MCF 10A (cell line): ENCODE data around the gene NRIP3. TPM values are rescaled to one million over a fixed set of nuclear protein-coding genes. Genes with fewer than 3 reads are reported as not detected.

ENCODE experiments used
- BruUV-seq: library from RNA; stranded (reverse); fragments of 400-500 nt; replicated peaks from 2 replicates; lab custom pipeline; 2021; lab: Mats Ljungman, UMichigan
- CTCF ChIA-PET: fragments of 300-600 bp; sonication (Branson Sonifier 250); formaldehyde crosslinking; extraction: SDS; loops from one replicate; lab custom pipeline; 2021; ENCODE audit warnings: antibody characterized with exemption, inconsistent platforms; lab: Yijun Ruan, JAX
- POLR2A ChIA-PET: fragments of 300-600, 350-650 bp; sonication (Branson Sonifier 250); formaldehyde crosslinking; extraction: SDS; loops from one replicate; lab custom pipeline; 2020; ENCODE audit warnings: antibody characterized with exemption, inconsistent platforms; lab: Yijun Ruan, JAX
- DNase-seq: peaks from one replicate; pipeline ENCODE4 v3.0.0-alpha.2; 2018; ENCODE audit not compliant: unreplicated experiment
- H3K27ac Mint-ChIP-seq: one replicate; pipeline ENCODE4 v1.8.0; 2022; ENCODE audit warnings: mild to moderate bottlenecking, low read depth, mixed read lengths; ENCODE audit not compliant: unreplicated experiment
- H3K27me3 Mint-ChIP-seq: one replicate; pipeline ENCODE4 v1.8.0; 2022; ENCODE audit warnings: mixed read lengths; ENCODE audit not compliant: insufficient read depth, unreplicated experiment
- H3K36me3 Mint-ChIP-seq: one replicate; pipeline ENCODE4 v1.8.0; 2022; ENCODE audit warnings: mild to moderate bottlenecking, moderate library complexity, mixed read lengths; ENCODE audit not compliant: insufficient read depth, unreplicated experiment
- H3K4me1 Mint-ChIP-seq: one replicate; pipeline ENCODE4 v1.8.0; 2022; ENCODE audit warnings: mixed read lengths; ENCODE audit not compliant: insufficient read depth, unreplicated experiment
- H3K4me3 Mint-ChIP-seq: one replicate; pipeline ENCODE4 v1.8.0; 2022; ENCODE audit warnings: mild to moderate bottlenecking, moderate library complexity, mixed read lengths; ENCODE audit not compliant: unreplicated experiment
- H3K9me3 Mint-ChIP-seq: one replicate; pipeline ENCODE4 v1.8.0; 2022; ENCODE audit warnings: mixed read lengths; ENCODE audit not compliant: unreplicated experiment
- intact Hi-C: fragments of 100-400 bp; cut with micrococcal nuclease; formaldehyde crosslinking; loops from 2 replicates; pipeline ENCODE4 v1.14.1; 2022
- total RNA-seq: library from RNA; stranded (reverse); gene quantifications from 2 replicates; pipeline ENCODE4 v1.2.3, GENCODE V29; 2022
- TF ChIP-seq, protein P1 (sequence below): fragments of 200-600 bp; IDR thresholded peaks from one replicate; pipeline ENCODE4 v1.8.0; 2022; ENCODE audit warnings: antibody characterized with exemption, mild to moderate bottlenecking; ENCODE audit not compliant: unreplicated experiment

Gene NRIP3
- total RNA-seq, 1 experiment from 2014 or later: 0.19 TPM

DNA sequence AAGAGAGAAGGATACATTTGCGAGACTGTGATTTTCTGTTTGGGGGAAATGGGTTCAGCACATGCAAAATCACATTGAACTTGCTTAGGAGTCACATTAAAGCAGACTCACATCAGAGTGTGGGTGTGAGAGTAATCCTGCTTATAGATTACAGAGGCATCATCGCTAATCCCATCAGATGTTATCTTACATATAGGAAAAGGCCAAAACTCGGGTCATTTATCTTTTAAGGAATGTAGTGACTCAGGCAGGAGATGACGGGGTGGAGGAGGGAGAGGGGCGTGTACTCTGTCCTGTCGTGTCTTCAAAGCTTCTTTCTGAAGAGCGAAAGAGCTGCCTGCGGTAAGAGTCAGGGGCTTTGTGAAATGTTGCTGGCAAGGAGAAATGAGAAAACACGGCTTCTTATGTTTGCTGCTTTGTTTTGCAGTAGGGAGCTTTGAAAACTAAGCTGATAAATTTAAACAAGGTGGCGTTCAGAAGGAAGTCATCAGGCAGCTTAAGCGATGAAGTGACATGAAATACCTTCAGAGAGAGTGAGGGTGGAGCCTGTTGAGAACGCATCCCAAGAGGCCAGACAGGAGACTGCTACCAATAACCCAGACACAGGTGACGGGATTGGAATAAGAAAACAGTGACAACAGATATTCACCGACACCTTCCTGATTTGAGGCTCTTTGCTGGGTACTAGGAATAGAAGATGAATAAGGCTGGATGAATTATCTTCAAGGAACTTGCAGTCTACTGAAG, 68.9 kb downstream of the NRIP3 start:
- ChIA-PET CTCF (interaction anchor here (0.6 to 1.7 kb wide), 6 partner anchors 11 to 247 kb away, joined by 3 to 7 read pairs (median 3); no protein-coding TSS in a partner anchor), POLR2A (interaction anchor here (0.6 to 1.4 kb wide), 4 partner anchors 22 to 1297 kb away, joined by 3 to 4 read pairs (median 3); partner anchors contain the start of gene TMEM9B)
- DNase-seq: peak; percentile 49
- peaks cover 14% of the 10 kb centered on the region for H3K4me1 Mint-ChIP-seq
- no TSS peak for BruUV-seq
- no peaks in the 10 kb centered on the region for H3K9me3 Mint-ChIP-seq
- no peaks in the 10 kb centered on the region for H3K36me3 Mint-ChIP-seq
- TF ChIP-seq, protein P1, sequence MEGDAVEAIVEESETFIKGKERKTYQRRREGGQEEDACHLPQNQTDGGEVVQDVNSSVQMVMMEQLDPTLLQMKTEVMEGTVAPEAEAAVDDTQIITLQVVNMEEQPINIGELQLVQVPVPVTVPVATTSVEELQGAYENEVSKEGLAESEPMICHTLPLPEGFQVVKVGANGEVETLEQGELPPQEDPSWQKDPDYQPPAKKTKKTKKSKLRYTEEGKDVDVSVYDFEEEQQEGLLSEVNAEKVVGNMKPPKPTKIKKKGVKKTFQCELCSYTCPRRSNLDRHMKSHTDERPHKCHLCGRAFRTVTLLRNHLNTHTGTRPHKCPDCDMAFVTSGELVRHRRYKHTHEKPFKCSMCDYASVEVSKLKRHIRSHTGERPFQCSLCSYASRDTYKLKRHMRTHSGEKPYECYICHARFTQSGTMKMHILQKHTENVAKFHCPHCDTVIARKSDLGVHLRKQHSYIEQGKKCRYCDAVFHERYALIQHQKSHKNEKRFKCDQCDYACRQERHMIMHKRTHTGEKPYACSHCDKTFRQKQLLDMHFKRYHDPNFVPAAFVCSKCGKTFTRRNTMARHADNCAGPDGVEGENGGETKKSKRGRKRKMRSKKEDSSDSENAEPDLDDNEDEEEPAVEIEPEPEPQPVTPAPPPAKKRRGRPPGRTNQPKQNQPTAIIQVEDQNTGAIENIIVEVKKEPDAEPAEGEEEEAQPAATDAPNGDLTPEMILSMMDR: no peak
- H3K4me3 Mint-ChIP-seq: peak overlapping the region; percentile 58
- peak overlapping the region; percentile 76 for H3K27ac Mint-ChIP-seq
- no peaks in the 10 kb centered on the region for H3K27me3 Mint-ChIP-seq
- intact Hi-C loops: no loop called here

DNA sequence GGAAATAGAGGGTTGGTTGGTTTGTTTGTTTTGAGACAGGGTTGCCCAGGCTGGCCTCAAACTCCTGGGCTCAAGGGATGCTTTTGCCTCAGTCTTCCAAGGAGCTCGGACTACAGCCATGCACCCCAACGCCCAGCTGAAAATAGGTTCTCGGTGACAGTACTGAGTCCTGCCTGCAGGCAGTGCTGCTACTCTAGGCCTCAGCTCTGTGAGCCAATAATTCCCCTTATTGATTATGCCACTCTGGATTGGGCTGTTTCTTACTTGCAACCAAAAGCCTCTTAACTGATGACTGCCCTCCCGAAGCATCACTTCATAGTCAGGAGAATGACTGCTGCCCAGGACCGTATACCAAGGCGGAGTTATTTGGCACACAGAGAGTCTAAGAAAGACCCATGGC, 69.9 kb downstream of the NRIP3 start:
- POLR2A ChIA-PET: interaction anchor here (1.4 kb wide), 1 partner anchor 30 kb away, joined by 4 read pairs; the partner anchor contains the start of gene TMEM9B
- intact Hi-C loops: no loop called here
- CTCF ChIA-PET: interaction anchor here (0.6 to 1.5 kb wide), 4 partner anchors 20 to 149 kb away, joined by 3 to 5 read pairs (median 4); no protein-coding TSS in a partner anchor

DNA sequence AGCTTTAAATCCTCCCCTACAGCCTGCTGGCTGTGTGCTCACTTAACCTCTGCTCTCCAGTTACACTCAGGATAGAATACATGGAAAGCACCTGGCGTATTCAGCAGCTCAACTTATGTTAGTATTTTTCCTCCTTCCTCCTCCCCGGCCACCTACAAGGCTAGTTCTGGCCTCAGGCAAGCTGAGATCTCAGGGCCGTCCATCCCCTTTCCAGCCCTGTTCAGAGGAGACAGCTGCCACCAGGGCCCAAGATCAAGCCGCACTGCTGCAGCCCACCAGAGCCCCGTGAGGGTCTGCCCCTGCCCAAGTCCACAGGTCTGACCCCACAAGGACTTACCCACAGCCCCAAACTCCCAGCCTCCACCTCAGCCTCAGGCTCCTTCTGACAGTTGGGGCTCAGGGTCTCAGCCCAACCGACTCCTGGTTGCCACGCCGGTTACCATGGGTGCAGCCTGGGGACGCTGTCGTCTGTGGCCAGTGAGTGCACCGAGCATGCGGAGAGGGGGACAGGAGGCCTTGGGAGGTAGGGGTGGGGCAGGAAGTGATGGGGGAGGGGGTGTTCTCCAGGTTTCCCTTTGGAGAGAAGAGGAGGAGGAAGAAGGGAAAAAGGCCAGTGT, 71.1 kb downstream of the NRIP3 start, which contains the start of gene C11orf16:
Gene C11orf16, minus strand, starts transcription at position 384 of the 617 bp plus-strand sequence. CDS start 639 bp downstream, outside the sequence.
- Mint-ChIP-seq H3K4me1 (peaks cover 14% of the 10 kb centered on the region), H3K27ac (no peak within 1 kb of the TSS), H3K4me3 (no peak within 1 kb of the TSS), H3K36me3 (no peaks in the 10 kb centered on the region), H3K27me3 (no peaks in the 10 kb centered on the region), H3K9me3 (no peaks in the 10 kb centered on the region)
- DNase-seq: no peak
- BruUV-seq: no TSS peak
- intact Hi-C loops: no loop called here
- TF ChIP-seq, protein P1: no peak
- POLR2A ChIA-PET: interaction anchor here (1.2 kb wide), 1 partner anchor 9 kb away, joined by 3 read pairs; no protein-coding TSS in a partner anchor
- CTCF ChIA-PET: interaction anchor here (1.5 to 4.2 kb wide), 2 partner anchors 18 to 27 kb away, joined by 4 to 15 read pairs; no protein-coding TSS in a partner anchor

More for the DNA sequence above, 69.9 kb downstream of the NRIP3 start:
- Mint-ChIP-seq H3K4me3 (no peak overlapping the region), H3K27ac (no peak overlapping the region), H3K9me3 (no peaks in the 10 kb centered on the region), H3K27me3 (no peaks in the 10 kb centered on the region), H3K36me3 (no peaks in the 10 kb centered on the region), H3K4me1 (peaks cover 14% of the 10 kb centered on the region)
- TF ChIP-seq, protein P1: no peak
- no peak for DNase-seq
- BruUV-seq: no TSS peak

Other genes starting within 250 kb of the NRIP3 start
- gene AKIP1, start 92.8 kb downstream of the NRIP3 start, total RNA-seq: 64.6 and 67.6 TPM in 2 replicates
- not detected in 2 replicates for gene C11orf16, start 71.1 kb downstream of the NRIP3 start, total RNA-seq
- gene ASCL3, start 61.0 kb downstream of the NRIP3 start, total RNA-seq: not detected in 2 replicates
- gene TMEM9B, start 39.6 kb downstream of the NRIP3 start, total RNA-seq: 30.0 and 35.3 TPM in 2 replicates
- gene SCUBE2, start 87.6 kb upstream of the NRIP3 start, total RNA-seq: 0.29 and 0.93 TPM in 2 replicates